Measurements from ENCODE around the gene GRHL1.
"Not testable (repeated sequence)": the region's sequence is repeated elsewhere in the genome, so short reads cannot be mapped to it uniquely, and the experiment has no call there.

Gene GRHL1

GRCh38 chr2:10028407-10028987, 77.0 kb downstream of the GRHL1 start:
- no peak for DNase-seq

- DNase-seq, result no peak
Observed at GRCh38 chr2:10028988-10029874, 77.7 kb downstream of the GRHL1 start.

GRCh38 chr2:10029875-10030223, 78.4 kb downstream of the GRHL1 start:
- no peak for DNase-seq

DNA sequence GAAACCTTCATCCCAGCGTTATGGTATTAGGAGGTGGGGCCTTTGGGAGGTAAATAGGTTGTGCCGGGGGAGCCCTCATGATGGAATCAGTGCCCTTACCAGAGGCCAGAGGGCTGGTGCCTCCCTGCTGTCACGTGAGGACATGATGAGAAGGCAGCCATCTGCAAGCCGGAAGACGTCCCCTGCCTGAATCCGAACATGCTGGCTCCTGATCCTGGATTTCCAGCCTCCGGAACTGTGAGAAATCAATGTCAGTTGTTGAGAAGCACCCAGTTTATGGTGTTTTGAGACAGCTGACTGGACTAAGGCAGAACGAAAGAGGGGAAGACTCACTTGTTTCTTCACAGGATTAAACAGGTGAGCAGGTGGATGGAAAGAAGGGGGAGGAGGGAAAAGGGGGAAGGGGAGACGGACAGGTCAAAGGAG, 78.8 kb downstream of the GRHL1 start:
- DNase-seq, result no peak

DNA sequence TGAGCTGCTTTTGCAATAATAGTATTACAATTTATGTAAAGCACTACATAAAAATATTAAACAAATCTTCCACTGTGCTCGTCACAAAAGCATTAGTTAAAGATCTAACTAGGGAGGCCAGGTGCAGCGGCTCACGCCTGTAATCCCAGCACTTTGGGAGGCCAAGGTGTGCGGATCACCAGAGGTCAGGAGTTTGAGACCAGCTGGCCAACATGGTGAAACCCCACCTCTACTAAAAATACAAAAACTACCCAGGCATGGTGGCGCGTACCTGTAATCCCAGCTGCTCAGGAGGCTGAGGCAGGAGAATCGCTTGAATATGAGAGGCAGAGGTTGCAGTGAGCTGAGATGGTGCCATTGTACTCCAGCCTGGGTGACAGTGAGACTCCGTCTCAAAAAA, 79.3 kb downstream of the GRHL1 start:
- not testable (repeated sequence) for DNase-seq

GRCh38 chr2:10031886-10032745, 80.6 kb downstream of the GRHL1 start:
- DNase-seq, result no peak

DNA sequence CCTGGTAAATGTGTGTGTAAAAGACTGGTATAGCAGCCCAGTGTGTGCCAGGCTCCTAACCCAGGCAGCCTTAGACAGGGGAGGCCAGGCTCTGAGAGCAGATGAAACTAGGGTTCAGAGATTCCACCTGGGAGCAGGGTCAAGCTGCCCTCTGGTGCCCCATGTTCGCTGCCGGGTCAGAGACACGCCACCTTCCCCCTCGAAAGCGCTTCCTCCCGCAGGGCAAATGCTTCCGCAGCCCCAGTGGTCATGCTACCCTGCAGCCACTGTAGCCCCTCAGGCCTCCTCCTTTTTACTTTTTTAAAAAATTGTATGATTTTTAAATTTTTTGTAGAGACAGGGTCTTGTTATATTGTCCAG, 81.2 kb downstream of the GRHL1 start:
- DNase-seq, result no peak

DNA sequence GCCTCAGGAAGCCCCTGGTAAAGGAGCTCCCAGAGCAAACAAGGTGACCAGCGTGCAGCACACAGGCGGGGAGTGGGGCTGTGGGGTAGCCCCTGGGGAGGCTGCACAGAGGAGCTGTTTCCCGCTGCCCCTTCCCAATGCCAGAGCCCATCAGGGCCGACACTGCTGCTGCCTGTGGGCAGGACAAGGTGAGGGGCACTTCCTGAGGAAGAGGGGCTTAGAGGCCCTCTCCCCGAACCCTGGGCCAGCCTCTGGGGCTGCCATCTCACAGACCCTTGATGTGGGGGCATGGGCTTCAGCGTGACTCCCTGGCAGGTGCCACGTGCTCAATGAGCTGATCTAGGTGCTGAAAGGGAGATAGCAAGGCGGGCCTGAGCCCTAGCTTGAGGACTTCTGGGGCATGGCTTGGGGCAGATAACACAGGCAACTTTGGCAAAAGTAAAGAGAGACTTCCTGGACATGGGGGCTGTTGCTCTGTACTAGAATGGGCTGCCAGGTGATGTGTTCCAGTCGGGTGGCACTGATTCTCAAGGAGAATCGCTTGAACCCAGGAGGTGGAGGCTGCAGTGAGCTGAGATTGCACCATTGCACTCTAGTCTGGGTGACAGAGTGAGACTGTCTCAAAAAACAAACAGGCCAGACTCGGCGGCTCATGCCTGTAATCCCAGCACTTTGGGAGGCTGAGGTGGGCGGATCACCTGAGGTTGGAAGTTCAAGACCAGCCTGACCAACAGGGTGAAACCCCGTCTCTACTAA, 81.9 kb downstream of the GRHL1 start:
- no peak for DNase-seq

- DNase-seq, result no peak
Observed at GRCh38 chr2:10034333-10035052, 83.0 kb downstream of the GRHL1 start.

DNA sequence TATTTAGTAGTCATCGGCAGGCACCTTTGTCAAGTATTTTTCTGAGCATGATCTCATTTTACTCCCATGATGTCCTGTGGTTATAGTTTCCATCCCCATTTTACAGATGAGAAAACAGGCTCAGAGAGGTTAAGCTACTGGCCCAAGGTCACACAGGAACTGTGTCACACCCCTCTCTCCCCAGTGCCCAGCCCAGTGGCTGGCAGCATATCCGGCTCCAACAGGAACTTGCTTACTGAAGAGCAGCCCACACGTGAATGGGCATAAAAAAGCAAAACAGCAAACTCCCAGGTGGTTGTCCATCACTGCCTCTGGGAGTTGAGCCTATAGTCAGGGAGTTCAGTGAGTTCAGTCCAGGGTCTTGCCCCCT, 83.5 kb downstream of the GRHL1 start:
- no peak for DNase-seq

DNA sequence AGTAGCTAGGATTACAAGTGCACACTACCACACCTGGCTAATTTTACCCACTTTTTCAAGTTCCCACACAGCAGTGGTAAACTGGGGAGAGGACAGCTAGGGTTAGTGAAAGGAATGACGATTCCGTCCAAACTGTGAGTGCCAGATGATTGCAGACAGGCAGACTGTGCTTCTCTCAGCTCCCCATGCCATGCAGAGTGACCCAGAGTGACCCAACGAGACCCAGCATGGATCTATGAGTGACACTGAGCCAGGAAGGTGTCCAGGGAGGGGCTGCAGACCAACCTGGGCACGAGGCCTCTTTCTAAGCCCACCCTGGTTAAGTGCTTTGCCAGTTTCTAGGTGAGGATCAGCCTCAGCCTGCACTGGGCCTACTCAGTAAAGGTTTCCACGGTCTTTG, 84.1 kb downstream of the GRHL1 start:
- no peak for DNase-seq

GRCh38 chr2:10036095-10036884, 84.8 kb downstream of the GRHL1 start:
- no peak for DNase-seq

- DNase-seq, result no peak
Observed at GRCh38 chr2:10038123-10038522, 86.6 kb downstream of the GRHL1 start.

DNA sequence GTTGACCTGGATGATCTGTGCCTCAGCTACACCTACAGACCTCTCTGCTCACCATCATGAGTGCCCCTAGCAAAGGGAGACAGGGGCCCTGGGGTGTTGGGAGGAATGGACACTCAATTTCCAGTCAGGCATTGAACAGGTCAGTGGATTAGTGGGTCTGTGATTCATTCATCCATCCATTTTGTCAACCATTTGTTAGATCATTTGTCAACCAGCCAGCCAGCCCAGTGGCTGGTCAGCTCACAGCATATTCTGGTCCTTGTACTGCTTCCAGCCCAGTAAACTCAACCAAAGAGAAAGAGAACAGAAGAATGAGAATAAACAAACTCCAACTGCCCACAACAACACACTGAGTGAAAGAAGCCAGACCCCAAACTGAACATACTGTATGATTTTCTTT, 87.2 kb downstream of the GRHL1 start:
- DNase-seq, result no peak

GRCh38 chr2:10039658-10040410, 88.3 kb downstream of the GRHL1 start:
- DNase-seq, result no peak

DNA sequence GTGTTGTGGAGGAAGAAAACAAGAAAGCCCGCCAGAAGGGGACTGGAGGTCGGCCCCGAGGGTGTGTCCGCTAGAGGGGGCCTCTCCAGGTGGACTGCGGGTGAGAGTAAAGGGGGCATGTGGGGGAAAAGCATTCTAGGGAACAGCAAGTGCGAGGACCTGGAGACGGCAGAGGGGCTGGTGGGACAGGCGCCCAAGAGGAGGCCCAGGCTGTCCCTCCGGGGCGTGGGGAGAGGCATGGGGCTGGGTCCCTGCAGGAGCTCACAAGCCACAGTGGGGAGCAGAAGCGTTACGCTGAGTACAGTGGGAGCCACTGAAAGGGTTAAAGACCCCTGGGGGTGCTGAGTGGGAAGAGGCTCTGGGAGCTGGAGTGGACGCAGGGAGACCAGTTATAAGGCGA, 90.2 kb downstream of the GRHL1 start:
- no peak for DNase-seq

DNA sequence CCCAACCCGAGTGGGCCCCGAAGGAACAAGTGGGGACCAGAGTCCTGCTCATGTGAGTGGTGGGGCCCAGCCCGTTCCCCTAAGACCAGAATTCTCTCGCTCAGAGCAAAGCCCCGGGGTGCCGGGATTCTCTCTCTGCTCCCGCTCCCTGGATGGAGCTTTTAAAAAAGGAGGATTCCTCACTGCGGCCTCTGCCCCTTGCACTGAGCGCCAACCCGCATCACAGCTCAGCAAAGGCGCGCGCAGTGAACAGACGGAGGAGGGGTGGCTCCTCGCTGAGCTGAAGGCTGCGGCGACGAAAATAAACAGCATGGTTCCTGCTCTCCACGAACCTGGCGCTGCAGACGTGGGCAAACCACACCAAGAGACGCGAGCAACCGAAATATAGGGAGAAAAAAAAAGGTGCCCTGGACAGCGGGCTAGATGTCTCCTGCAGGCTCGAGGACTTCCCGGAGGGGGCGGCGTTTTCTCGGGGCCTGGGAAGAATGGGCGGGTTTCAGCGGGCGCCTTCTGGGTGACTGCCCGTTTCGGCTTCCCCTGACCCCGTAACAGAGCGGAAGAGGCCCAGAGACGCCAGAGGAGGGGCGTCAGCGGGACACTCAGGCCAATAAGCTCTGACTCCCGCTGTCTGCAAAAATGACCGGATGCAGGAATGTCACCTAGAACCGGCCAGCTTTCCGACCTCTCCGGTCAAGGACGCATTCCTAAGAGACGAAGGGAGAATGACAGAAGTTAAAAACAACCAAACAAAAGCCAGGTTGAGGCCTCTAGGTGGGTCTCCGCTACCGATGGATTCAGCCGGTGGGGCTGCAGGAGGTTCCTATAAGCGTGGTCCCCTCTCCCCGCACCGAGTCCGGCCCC, 91.0 kb downstream of the GRHL1 start:
- no peak for DNase-seq

DNA sequence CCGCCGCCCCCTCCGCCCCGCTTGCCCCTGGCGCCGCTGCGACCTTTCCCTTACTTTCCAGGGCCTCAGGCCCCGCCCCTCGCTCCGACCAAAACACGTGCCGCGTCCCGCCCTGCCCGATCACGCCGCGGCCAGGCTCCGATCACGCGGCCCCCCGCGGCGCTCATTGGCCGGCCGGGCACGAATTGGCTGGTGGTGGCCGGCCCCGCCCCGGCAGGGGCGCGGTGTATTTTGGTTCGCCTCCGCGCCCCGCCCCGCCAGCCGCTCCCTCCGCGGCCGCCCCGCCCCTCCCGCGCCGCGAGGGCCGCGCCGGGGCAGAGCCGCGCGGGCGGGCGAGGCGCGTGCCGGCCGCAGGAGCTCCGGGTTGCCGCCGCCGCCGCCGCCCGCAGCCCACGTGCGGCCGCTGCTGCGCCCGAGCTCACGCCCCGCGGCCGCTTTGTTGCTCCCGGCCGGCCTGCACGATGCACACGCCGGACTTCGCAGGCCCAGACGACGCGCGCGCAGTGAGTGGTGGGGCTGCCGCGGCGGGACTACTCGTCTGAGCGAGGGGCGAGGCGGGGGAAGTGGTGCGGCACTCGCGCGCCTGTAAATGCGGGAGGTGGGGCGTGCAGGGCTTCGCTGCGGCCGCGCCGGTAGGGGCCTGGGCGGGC, 91.9 kb downstream of the GRHL1 start, which contains the start of gene KLF11:
TSS of gene KLF11 (plus strand) at position 295 of the 650 bp plus-strand sequence. CDS start at position 462, 167 bp downstream.
- peak; percentile 14 for DNase-seq
